Fibroblast of lung (primary cell): Measurements from ENCODE around the gene KCNJ6.

Source experiments
- CTCF ChIP-seq, 2 donors: IDR thresholded peaks in 1 of 2; conservative IDR thresholded peaks in 1 of 2; 1 replicate in 1 of 2; 2 replicates in 1 of 2; pipeline ENCODE4 v1.5.1; 2011 to 2012; ENCODE audit warnings: low read length in 2 of 2, control low read depth in 1 of 2, inconsistent platforms in 1 of 2, low read depth in 1 of 2, mild to moderate bottlenecking in 1 of 2
- EZH2 ChIP-seq: IDR thresholded peaks from 2 replicates; pipeline ENCODE4 v1.5.1; 2012; ENCODE audit warnings: low read length, control low read depth, mild to moderate bottlenecking; ENCODE audit errors: missing control alignments

DNA sequence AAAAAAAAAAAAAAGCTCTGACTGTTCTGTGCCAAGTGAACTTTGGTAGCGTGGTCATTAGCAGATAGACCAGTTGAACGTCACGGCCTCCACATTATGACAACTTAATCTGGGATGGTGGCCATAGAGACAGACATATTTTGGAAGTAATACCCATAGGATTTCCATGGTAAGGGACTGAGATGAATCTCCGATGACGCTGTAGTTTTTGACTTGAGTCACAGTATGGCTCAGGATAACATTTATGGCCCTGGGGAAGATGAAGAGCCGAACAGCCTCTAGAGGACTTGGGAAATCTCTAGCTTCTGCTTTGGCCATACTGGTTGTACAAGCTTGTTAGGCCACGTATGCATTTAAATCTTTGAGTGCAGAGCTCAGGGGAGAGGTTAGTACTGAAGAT lies 214.0 kb downstream of the KCNJ6 start:
- TF ChIP-seq CTCF (conservative IDR thresholded peaks at IDR 0.05 in 1 of 2, IDR thresholded peaks at IDR 0.05 in 1 of 2; ENCODE audit: low read depth in 1 of 2, low read length in 2 of 2) = no peak
- TF ChIP-seq EZH2 = no peak
